Neural cell (in vitro differentiated cells): ENCODE results near the gene TMEM121. TPM values are rescaled to one million over a fixed set of nuclear protein-coding genes. Genes with fewer than 3 reads are reported as not detected.

Experiments
- H2AFZ ChIP-seq: fragments of 200-600, 300-800 bp; sonication (generic), shearing (Covaris generic); 2 replicates; pipeline ENCODE4 v1.6.0; 2014; ENCODE audit warnings: low read depth, mild to moderate bottlenecking, antibody characterized with exemption, low read length, moderate library complexity
- H3F3A ChIP-seq: fragments of 200-600 bp; shearing (Covaris generic); 2 replicates; pipeline ENCODE4 v1.6.1; 2016; ENCODE audit warnings: mild to moderate bottlenecking, moderate library complexity, mixed read lengths, antibody characterized with exemption, low read length; ENCODE audit not compliant: insufficient read depth, poor library complexity, severe bottlenecking
- H3K27ac ChIP-seq: fragments of 200-600, 300-800 bp; sonication (generic), shearing (Covaris generic); 2 replicates; pipeline ENCODE4 v1.5.1; 2014; ENCODE audit warnings: mild to moderate bottlenecking, low read length, moderate library complexity
- H3K27me3 ChIP-seq: fragments of 300-800, 200-600 bp; sonication (generic), shearing (Covaris generic); 2 replicates; pipeline ENCODE4 v1.6.0; 2014; ENCODE audit warnings: mild to moderate bottlenecking, low read depth, low read length, moderate library complexity; ENCODE audit not compliant: insufficient read depth
- H3K36me3 ChIP-seq: fragments of 300-800, 200-600 bp; sonication (generic), shearing (Covaris generic); 2 replicates; pipeline ENCODE4 v1.5.1; 2014; ENCODE audit warnings: mild to moderate bottlenecking, antibody characterized with exemption, low read length, moderate library complexity; ENCODE audit not compliant: insufficient read depth
- H3K4me2 ChIP-seq: fragments of 300-800, 200-600 bp; sonication (generic), shearing (Covaris generic); 2 replicates; pipeline ENCODE4 v1.6.0; 2014; ENCODE audit warnings: mild to moderate bottlenecking, low read length
- H3K4me3 ChIP-seq: fragments of 300-800, 200-600 bp; sonication (generic), shearing (Covaris generic); 2 replicates; pipeline ENCODE4 v1.5.1; 2014; ENCODE audit warnings: mild to moderate bottlenecking, low read length, moderate library complexity
- H3K79me2 ChIP-seq: fragments of 200-600 bp; shearing (Covaris generic); replicated peaks from 2 replicates; pipeline ENCODE4 v1.6.0; 2014; ENCODE audit warnings: mild to moderate bottlenecking, low read length, moderate library complexity; ENCODE audit not compliant: insufficient read depth
- H3K9ac ChIP-seq: fragments of 300-800, 200-600 bp; sonication (generic), shearing (Covaris generic); 2 replicates; pipeline ENCODE4 v1.6.1; 2016; ENCODE audit warnings: mild to moderate bottlenecking, low read length, mixed read lengths
- H3K9me2 ChIP-seq: fragments of 200-600 bp; shearing (Covaris generic); 2 replicates; pipeline ENCODE4 v1.6.1; 2016; ENCODE audit warnings: mild to moderate bottlenecking, low read length, mixed read lengths; ENCODE audit not compliant: insufficient read depth
- H3K9me3 ChIP-seq: fragments of 200-600, 300-800 bp; sonication (generic), shearing (Covaris generic); 2 replicates; pipeline ENCODE4 v1.6.1; 2016; ENCODE audit warnings: mild to moderate bottlenecking, mixed run types, low read length, moderate library complexity, mixed read lengths
- H4K20me1 ChIP-seq: fragments of 200-600 bp; shearing (Covaris generic); 2 replicates; pipeline ENCODE4 v1.6.1; 2016; ENCODE audit warnings: mild to moderate bottlenecking, mixed run types; ENCODE audit not compliant: insufficient read depth
- EP300 ChIP-seq: fragments of 450-650 bp; conservative IDR thresholded peaks from 2 replicates; pipeline ENCODE4 v1.6.1; 2014; ENCODE audit warnings: antibody characterized with exemption, mild to moderate bottlenecking, moderate library complexity; ENCODE audit not compliant: poor library complexity, severe bottlenecking
- EZH2 ChIP-seq: fragments of 200-600, 300-800 bp; shearing (Covaris generic), sonication (generic); IDR thresholded peaks from 2 replicates; pipeline ENCODE4 v1.6.1; 2014; ENCODE audit warnings: antibody characterized with exemption, low read length, borderline replicate concordance, mild to moderate bottlenecking; ENCODE audit not compliant: insufficient read depth, poor library complexity, severe bottlenecking
- REST ChIP-seq: IDR thresholded peaks from 2 replicates; pipeline ENCODE4 v1.6.1; 2012; ENCODE audit warnings: borderline replicate concordance
- SMC3 ChIP-seq: fragments of 450-650 bp; conservative IDR thresholded peaks from 2 replicates; pipeline ENCODE4 v1.6.1; 2014; ENCODE audit warnings: antibody characterized with exemption, mild to moderate bottlenecking, moderate library complexity; ENCODE audit not compliant: poor library complexity
- TAF1 ChIP-seq: IDR thresholded peaks from 2 replicates; pipeline ENCODE4 v1.6.1; 2012; ENCODE audit warnings: low read depth
- polyA plus RNA-seq: library from polyadenylated mRNA; depleted of rRNA; stranded (reverse); fragments of >200 nt; gene quantifications from 2 replicates; pipeline ENCODE4 v1.2.3, GENCODE V29; 2014
- TF ChIP-seq, protein P1 (sequence below): fragments of 450-650 bp; IDR thresholded peaks from 2 replicates; pipeline ENCODE4 v1.5.1; 2014; ENCODE audit warnings: antibody characterized with exemption, mild to moderate bottlenecking, moderate library complexity; ENCODE audit not compliant: poor library complexity, severe bottlenecking

The TMEM121 gene
- polyA plus RNA-seq, 1 donor from 2014 or later: 19.5 TPM

- Histone ChIP-seq H3F3A (no peaks in the 10 kb centered on the region), H3K4me2 (no peak overlapping the region), H3K9me2 (no peaks in the 10 kb centered on the region), H3K27ac (no peak overlapping the region), H3K79me2 (no peaks in the 10 kb centered on the region), H3K36me3 (no peaks in the 10 kb centered on the region), H3K9me3 (no peaks in the 10 kb centered on the region), H3K27me3 (peaks cover 29% of the 10 kb centered on the region), H3K4me3 (no peak overlapping the region), H4K20me1 (no peaks in the 10 kb centered on the region), H3K9ac (no peak overlapping the region), H2AFZ (no peak overlapping the region)
- TF ChIP-seq SMC3 (no peak), EZH2 (no peak), TAF1 (no peak), REST (no peak), EP300 (no peak)
Measured at GRCh38 chr14:105484069-105484996, 42.0 kb upstream of the TMEM121 start.

DNA sequence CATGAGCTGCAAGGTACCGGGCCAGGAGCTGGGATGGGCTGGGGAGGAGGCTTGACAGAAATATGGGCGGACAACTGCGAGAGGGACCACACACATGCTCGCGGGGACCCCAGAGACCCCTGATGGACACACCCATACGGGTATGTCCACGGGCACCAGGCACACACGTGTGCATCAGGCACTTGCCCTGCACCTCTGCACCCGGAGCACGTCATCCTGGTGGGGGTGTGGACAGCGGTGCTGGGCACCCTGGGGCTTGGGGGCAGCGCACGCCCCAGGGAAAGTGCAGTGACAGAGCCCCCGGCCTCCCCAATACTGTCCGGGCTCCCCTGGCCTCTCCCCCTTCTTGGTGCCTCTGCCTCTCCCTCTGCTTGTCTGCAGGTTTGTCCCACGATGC lies 41.4 kb upstream of the TMEM121 start:
- H3K9me2 ChIP-seq: no peaks in the 10 kb centered on the region
- H3K27ac ChIP-seq: no peak overlapping the region
- peaks cover 29% of the 10 kb centered on the region for H3K27me3 ChIP-seq
- H3F3A ChIP-seq: no peaks in the 10 kb centered on the region
- no peak overlapping the region for H3K4me2 ChIP-seq
- TF ChIP-seq REST (no peak), SMC3 (no peak)
- TF ChIP-seq, protein P1, sequence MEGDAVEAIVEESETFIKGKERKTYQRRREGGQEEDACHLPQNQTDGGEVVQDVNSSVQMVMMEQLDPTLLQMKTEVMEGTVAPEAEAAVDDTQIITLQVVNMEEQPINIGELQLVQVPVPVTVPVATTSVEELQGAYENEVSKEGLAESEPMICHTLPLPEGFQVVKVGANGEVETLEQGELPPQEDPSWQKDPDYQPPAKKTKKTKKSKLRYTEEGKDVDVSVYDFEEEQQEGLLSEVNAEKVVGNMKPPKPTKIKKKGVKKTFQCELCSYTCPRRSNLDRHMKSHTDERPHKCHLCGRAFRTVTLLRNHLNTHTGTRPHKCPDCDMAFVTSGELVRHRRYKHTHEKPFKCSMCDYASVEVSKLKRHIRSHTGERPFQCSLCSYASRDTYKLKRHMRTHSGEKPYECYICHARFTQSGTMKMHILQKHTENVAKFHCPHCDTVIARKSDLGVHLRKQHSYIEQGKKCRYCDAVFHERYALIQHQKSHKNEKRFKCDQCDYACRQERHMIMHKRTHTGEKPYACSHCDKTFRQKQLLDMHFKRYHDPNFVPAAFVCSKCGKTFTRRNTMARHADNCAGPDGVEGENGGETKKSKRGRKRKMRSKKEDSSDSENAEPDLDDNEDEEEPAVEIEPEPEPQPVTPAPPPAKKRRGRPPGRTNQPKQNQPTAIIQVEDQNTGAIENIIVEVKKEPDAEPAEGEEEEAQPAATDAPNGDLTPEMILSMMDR: no peak
- H2AFZ ChIP-seq: no peak overlapping the region
- H3K9me3 ChIP-seq: no peaks in the 10 kb centered on the region
- H3K4me3 ChIP-seq: no peak overlapping the region
- H4K20me1 ChIP-seq: no peaks in the 10 kb centered on the region
- H3K36me3 ChIP-seq: no peaks in the 10 kb centered on the region
- no peaks in the 10 kb centered on the region for H3K79me2 ChIP-seq
- H3K9ac ChIP-seq: no peak overlapping the region
